BJ (cell line): ENCODE measurements around the gene PLXNB3. TPM values are rescaled to one million over a fixed set of nuclear protein-coding genes. Genes with fewer than 3 reads are reported as not detected.
A peak's percentile ranks its signal among the peaks of the same experiment; 100 is the strongest.

Source experiments
- CTCF ChIA-PET: fragments of 350-600 bp; formaldehyde crosslinking; extraction: SDS; loops from one replicate; lab custom pipeline; 2021; ENCODE audit warnings: antibody characterized with exemption, inconsistent platforms; lab: Yijun Ruan, JAX
- POLR2A ChIA-PET: fragments of 300-600 bp; sonication (Branson Sonifier 250); formaldehyde crosslinking; extraction: SDS; loops from one replicate; lab custom pipeline; 2021; ENCODE audit warnings: antibody characterized with exemption; lab: Charles Lee
- DNase-seq: peaks from one replicate; pipeline ENCODE4 v3.0.0-alpha.2; 2011; ENCODE audit warnings: low read depth
- H3K27me3 ChIP-seq: 2 replicates; pipeline ENCODE4 v1.6.0; 2011; ENCODE audit warnings: low read length; ENCODE audit not compliant: control insufficient read depth, insufficient read depth
- H3K36me3 ChIP-seq: 2 replicates; pipeline ENCODE4 v1.5.1; 2011; ENCODE audit warnings: low read length; ENCODE audit not compliant: control insufficient read depth, insufficient read depth
- H3K4me3 ChIP-seq: 2 replicates; pipeline ENCODE4 v1.5.1; 2011; ENCODE audit warnings: low read depth, mild to moderate bottlenecking, control low read depth, low read length
- polyA plus RNA-seq: library from polyadenylated mRNA; depleted of rRNA; stranded (reverse); fragments of >200 nt; gene quantifications from 2 replicates; pipeline ENCODE4 v1.2.3, GENCODE V29; 2011
- TF ChIP-seq, protein P1 (sequence below): IDR thresholded peaks from 2 replicates; pipeline ENCODE4 v1.5.1; 2011; ENCODE audit warnings: low read depth, mild to moderate bottlenecking, control low read depth, inconsistent platforms, low read length, moderate library complexity; ENCODE audit not compliant: insufficient read depth

PLXNB3 gene
- polyA plus RNA-seq, 1 experiment: 8.2 TPM

GRCh38 chrX:153766098-153766817, 2.2 kb downstream of the PLXNB3 start:
- peak; percentile 4 for DNase-seq
- Histone ChIP-seq H3K36me3 (no peaks in the 10 kb centered on the region; the same call in 1 of the 2 replicates), H3K27me3 (no peaks in the 10 kb centered on the region), H3K4me3 (peak overlapping the region; percentile 48)
- TF ChIP-seq, protein P1, sequence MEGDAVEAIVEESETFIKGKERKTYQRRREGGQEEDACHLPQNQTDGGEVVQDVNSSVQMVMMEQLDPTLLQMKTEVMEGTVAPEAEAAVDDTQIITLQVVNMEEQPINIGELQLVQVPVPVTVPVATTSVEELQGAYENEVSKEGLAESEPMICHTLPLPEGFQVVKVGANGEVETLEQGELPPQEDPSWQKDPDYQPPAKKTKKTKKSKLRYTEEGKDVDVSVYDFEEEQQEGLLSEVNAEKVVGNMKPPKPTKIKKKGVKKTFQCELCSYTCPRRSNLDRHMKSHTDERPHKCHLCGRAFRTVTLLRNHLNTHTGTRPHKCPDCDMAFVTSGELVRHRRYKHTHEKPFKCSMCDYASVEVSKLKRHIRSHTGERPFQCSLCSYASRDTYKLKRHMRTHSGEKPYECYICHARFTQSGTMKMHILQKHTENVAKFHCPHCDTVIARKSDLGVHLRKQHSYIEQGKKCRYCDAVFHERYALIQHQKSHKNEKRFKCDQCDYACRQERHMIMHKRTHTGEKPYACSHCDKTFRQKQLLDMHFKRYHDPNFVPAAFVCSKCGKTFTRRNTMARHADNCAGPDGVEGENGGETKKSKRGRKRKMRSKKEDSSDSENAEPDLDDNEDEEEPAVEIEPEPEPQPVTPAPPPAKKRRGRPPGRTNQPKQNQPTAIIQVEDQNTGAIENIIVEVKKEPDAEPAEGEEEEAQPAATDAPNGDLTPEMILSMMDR: no peak
- ChIA-PET CTCF (interaction anchor here (0.7 to 2.2 kb wide), 4 partner anchors 14 to 187 kb away, joined by 3 to 10 read pairs (median 7); no protein-coding TSS in a partner anchor), POLR2A (no interaction called here)

- POLR2A ChIA-PET: no interaction called here
- DNase-seq: no peak
- Histone ChIP-seq H3K36me3 (no peaks in the 10 kb centered on the region; the same call in 1 of the 2 replicates), H3K4me3 (no peak overlapping the region), H3K27me3 (no peaks in the 10 kb centered on the region)
- TF ChIP-seq, protein P1: no peak
- CTCF ChIA-PET: interaction anchor here (1.3 to 2.2 kb wide), 3 partner anchors 156 to 186 kb away, joined by 3 to 10 read pairs (median 7); no protein-coding TSS in a partner anchor
These were observed 3.0 kb downstream of the PLXNB3 start for GRCh38 chrX:153766871-153767673.

DNA sequence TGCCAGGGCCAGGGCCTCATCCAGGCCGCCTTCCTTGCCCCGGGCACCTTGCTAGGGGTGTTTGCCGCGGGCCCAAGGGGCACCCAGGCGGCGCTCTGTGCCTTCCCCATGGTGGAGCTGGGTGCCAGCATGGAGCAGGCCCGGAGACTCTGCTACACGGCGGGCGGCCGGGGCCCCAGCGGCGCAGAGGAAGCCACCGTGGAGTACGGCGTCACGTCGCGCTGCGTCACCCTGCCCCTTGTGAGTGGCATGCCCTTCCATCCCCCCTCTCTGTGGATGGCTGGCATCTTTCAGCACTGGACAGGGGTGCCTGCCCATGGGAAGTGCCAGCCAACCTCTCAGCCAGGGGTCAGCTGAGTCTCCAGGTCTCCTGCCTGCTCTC, 3.6 kb downstream of the PLXNB3 start:
- Histone ChIP-seq H3K27me3 (no peaks in the 10 kb centered on the region), H3K4me3 (no peak overlapping the region), H3K36me3 (no peaks in the 10 kb centered on the region; the same call in 1 of the 2 replicates)
- DNase-seq: no peak
- CTCF ChIA-PET: interaction anchor here (1.2 to 2.2 kb wide), 3 partner anchors 14 to 185 kb away, joined by 3 to 10 read pairs (median 3); no protein-coding TSS in a partner anchor
- TF ChIP-seq, protein P1: no peak
- POLR2A ChIA-PET: no interaction called here

- CTCF ChIA-PET: interaction anchor here (1.2 kb wide), 1 partner anchor 13 kb away, joined by 3 read pairs; no protein-coding TSS in a partner anchor
- POLR2A ChIA-PET: no interaction called here
- TF ChIP-seq, protein P1: no peak
- Histone ChIP-seq H3K4me3 (no peak overlapping the region), H3K36me3 (no peaks in the 10 kb centered on the region; the same call in 1 of the 2 replicates), H3K27me3 (no peaks in the 10 kb centered on the region)
- no peak for DNase-seq
These were observed 4.5 kb downstream of the PLXNB3 start for GRCh38 chrX:153768311-153769157.
